HS-27A (cell line): Measurements from ENCODE around the gene KLHL28.
"Not testable (repeated sequence)": the region's sequence is repeated elsewhere in the genome, so short reads cannot be mapped to it uniquely, and the experiment has no call there.

ENCODE experiments used
- DNase-seq: peaks from one replicate; pipeline ENCODE4 v3.0.0-alpha.2; 2012; ENCODE audit warnings: low read depth, missing footprints

The KLHL28 gene

DNA sequence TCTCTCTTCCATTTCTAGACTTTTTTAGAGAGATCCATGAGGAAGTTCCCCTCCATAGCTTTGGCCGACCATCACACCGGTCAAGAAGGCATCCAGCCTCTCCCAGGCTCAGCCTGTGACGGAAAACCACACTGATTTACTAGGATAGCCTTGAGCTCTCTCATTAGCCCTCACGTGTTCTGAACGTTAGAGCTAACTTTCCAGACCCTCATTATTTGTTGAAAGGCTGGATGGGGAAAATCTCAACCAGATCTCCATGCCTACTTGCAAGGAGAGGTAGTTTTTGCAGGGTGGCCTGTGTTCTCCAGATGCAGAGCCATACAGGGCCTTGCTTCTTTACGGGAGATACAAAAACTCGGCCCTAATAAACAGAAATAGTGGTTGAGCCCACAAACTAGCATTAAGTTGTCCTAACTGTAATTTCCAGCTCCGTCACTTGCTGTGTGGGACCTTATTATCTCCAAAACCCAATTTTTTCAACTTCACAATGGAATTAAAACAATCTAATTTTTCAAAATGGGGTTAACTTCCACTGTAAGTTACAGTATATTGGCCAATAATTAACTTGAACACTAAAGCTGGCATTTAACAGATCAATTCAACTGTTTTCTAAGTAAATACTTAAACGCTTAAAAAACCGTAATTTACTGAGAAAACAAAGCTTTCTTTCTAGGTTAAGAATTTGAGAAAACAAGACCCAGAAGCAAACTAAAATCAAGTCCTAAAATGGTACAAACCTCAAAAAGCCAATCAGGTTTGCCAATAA lies 65.3 kb downstream of the KLHL28 start:
- DNase-seq: no peak

DNA sequence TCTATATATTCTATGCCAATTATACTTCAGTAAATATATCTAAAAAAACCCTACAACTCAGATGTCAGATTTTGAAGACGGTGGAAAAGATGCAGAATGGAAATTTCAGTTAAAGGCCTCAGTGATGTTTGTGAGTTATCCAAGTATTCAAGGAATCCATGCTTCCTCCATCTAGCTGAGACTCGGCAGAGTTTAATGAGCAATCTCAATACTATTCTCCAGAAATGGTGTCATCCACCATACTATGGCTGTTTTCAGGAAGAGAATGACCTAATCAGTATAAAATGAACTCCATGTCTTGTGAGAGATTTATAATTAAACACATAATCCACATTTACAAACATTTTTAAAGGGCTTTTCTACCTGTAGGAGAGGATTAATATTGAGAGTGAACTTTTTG lies 66.0 kb downstream of the KLHL28 start:
- DNase-seq: peak; percentile 70

DNA sequence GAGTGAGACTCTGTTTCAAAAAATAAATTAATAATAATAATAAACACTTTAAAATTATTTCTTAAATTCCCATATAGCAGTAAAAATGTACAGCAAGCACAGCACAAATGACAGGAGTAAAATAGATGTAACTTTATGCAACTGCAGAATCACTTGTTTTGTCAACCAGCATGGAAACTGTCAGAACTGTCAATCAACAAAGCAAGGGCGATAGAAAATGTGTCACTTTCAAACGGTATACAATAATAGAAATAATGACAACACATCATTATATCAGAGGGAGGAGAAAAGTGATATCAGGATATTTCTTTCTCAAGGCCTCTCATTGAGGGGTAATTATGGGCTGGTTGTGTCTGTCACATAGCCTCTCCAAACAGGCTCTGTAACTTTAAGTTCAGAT lies 68.2 kb downstream of the KLHL28 start:
- DNase-seq: no peak

DNA sequence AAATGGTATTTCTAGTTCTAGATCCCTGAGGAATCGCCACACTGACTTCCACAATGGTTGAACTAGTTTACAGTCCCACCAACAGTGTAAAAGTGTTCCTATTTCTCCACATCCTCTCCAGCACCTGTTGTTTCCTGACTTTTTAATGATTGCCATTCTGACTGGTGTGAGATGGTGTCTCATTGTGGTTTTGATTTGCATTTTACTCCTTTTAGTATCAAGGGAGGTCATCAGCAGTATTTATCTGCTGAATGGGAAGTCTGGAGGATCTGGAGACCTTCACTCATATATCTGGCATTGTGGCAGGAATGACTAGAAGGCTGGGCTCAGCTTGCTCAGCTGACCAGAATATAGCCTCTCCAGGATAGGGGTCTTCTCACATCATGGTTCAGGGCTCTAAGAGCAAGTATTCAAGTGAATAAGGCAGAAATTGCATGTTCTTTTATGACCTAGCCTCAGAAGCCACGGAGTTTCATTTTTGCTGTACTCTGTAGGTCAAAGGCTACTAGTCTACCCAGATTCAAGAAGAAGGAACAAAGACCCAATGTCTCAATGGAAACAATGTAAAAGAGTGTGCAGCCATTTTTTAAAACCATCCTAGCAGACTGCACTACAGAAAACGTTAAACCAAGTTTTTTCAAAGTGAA lies 69.9 kb downstream of the KLHL28 start:
- not testable (repeated sequence) for DNase-seq

DNA sequence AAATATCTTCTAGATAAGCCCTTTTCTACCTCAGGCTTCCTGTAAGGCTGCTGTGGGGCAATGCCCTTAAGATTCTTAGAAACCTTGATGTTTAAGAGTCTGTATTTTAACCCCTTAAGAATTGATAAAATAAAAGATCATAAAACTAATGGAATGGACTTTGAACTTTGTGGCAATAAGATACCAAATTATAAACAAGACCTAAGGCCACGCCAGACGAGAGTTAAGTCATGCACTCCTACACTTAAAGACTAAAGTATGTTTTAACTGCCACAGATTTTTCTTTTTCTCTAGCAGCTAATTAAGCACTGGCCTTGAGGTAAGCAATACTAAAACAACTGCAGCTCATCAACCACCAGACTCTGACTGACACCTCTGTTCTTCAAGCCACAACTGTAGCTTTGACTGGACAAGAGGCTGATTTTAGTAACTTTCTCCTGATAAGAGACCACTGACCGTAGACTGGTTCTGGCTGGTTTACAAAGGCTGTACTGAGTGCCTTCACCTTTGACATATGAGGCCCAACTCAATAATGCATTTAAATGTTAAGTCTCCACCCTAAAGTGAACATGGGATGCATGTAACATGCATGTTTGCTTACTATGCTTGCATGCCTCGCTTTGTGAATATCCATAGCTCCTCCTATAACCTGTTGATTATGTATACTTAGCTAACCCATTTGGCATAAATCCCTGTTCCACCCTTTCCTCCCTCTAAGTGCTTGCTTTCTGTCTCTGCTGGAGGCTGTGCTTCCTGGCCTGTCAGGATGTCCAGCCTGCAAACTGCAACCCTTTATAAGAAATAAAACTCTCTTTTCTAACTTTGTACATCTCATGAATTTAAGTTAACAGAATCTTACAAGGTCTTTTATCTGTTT lies 71.9 kb downstream of the KLHL28 start:
- no peak for DNase-seq

DNA sequence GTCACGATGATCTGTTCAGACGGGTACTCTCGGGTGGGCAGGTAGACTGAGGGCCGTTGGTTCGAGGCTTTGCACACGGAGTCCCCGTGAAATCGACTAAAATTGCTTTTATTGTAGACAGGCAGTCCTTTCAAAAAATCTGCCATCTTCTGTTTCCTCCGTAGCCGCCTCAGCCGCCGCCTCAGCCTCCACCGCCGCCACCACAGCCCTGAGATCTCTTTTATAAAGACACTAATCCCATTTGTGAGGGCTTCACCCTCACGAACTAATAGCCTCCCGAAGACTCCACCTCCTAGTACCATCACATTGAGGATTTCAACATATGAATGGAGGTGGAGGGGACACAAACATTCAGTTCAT lies 74.2 kb downstream of the KLHL28 start:
- no peak for DNase-seq

DNA sequence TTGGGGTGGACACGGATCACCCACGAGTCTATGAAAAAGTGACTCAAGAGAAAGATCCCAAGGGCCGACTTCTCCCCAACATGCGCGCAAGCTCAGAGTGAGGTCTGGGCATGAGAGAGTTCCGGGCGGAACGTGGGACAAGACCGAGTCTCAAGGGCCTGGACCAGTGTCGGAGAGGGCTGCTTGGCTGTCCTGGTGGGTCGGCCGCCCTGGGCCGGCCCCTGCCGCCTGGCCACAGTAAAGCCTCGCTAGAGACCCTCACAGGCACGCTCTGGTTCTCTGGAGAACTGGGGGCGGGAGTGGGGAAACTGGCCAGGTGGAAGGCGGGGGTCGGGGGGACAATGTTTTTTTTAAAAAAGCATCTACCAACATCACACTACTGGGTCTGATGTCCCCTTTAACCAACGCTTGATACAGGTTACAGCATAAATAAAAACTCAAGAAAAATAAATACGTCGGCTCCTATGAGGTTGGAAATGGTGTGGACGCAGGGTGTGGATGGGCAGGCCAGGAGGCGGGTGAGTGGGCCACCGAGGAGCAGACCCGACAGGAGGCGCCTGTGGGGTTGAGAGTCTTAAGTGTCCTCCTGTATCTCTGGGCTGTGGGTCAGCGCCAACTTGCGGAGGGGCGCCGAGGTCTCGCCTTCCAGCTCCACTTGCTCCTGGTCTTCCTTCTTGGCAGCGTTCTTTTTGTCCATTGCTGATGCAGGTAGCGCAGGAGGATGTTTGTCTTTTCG lies 74.7 kb downstream of the KLHL28 start:
- DNase-seq: no peak

DNA sequence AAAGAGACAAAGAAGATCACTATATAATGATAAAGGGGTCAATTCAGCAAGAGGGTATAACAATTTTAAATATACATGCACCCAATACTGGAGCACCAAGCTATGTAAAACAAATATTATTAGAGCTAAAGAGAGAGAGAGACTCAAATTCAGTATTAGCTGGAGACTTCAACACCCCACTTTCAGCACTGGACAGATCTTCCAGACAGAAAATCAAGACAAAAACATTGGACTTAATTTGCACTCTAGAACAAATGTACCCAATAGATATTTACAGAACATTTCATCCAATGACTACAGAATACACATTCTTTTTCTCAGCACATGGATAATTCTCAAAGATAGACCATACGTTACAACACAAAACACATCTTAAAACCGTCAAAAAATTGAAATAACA lies 81.0 kb downstream of the KLHL28 start:
- DNase-seq: no peak
